ENCODE data around the gene FANCG. TPM values are rescaled to one million over a fixed set of nuclear protein-coding genes. Genes with fewer than 3 reads are reported as not detected.

FANCG gene
- total and polyA plus RNA-seq, 4 donors, result 7.2 to 20.6 (median 15.3) TPM

GRCh38 chr9:35102465-35102768 is 22.7 kb upstream of the FANCG start:
- Histone ChIP-seq H3K9ac (ENCODE audit: insufficient read depth in 1 of 2, low read length in 2 of 2) (peak overlapping the region; percentile 93), H3K4me3 (peak overlapping the region; percentile 81), H3K36me3 (ENCODE audit: control insufficient read depth in 4 of 4, insufficient read depth in 4 of 4, low read length in 4 of 4) (peaks cover 15 to 36% (median 29%) of the 10 kb centered on the region in 4 donors), H3K4me1 (ENCODE audit: control insufficient read depth in 5 of 5, insufficient read depth in 5 of 5, low read length in 5 of 5) (peaks cover 4 to 17% (median 13%) of the 10 kb centered on the region in 5 donors), H3K9me3 (ENCODE audit: control insufficient read depth in 4 of 4, insufficient read depth in 3 of 4, low read length in 3 of 4) (no peaks in the 10 kb centered on the region), H3K27me3 (ENCODE audit: control insufficient read depth in 3 of 3, insufficient read depth in 3 of 3, low read length in 2 of 3) (no peaks in the 10 kb centered on the region), H3K27ac (ENCODE audit: low read depth in 1 of 2, low read length in 1 of 2) (peak overlapping the region; percentile 70 to 88)
- WGBS, 2 donors, result 4 to 5% methylated on average over 10 of the region's 10 CpGs
- DNase-seq, result no peak
- peak; percentile 8 for ATAC-seq (ENCODE audit: insufficient read depth, low FRiP score)
- no peak for TF ChIP-seq CTCF (IDR thresholded peaks at IDR 0.05; ENCODE audit: control extremely low read depth, extremely low read depth)

DNA sequence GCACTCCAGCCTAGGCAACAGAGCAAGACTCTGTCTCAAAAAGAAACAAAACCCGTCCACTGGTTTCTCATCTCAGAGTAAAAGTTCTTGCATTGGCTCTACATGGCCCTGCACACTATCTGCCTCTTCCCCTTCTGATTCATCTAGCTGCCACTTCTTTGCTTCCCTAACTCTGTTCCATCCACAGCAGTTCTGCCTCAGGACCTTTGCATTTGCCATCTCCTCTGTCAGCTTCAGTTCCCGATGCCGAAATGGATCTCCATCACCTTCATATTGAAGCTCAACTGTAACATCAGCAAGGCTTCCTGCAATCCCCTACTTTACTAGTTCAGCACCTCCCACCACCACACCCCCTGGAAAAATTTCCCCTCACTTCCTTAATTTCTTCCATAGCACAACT is 17.8 kb upstream of the FANCG start:
- Histone ChIP-seq H3K9me3 (ENCODE audit: control insufficient read depth in 4 of 4, insufficient read depth in 3 of 4, low read length in 3 of 4) (no peaks in the 10 kb centered on the region), H3K9ac (ENCODE audit: insufficient read depth in 1 of 2, low read length in 2 of 2) (no peak overlapping the region), H3K4me1 (ENCODE audit: control insufficient read depth in 5 of 5, insufficient read depth in 5 of 5, low read length in 5 of 5) (peaks cover 4 to 15% (median 8%) of the 10 kb centered on the region in 5 donors), H3K4me3 (no peak overlapping the region), H3K27me3 (ENCODE audit: control insufficient read depth in 3 of 3, insufficient read depth in 3 of 3, low read length in 2 of 3) (no peaks in the 10 kb centered on the region), H3K27ac (ENCODE audit: low read depth in 1 of 2, low read length in 1 of 2) (no peak overlapping the region), H3K36me3 (ENCODE audit: control insufficient read depth in 4 of 4, insufficient read depth in 4 of 4, low read length in 4 of 4) (peaks cover 0 to 20% (median 18%) of the 10 kb centered on the region in 4 donors)
- 88 to 95% methylated on average over 3 of the region's 3 CpGs for WGBS, 2 donors
- no peak for TF ChIP-seq CTCF (IDR thresholded peaks at IDR 0.05; ENCODE audit: control extremely low read depth, extremely low read depth)
- DNase-seq (no peak), ATAC-seq (ENCODE audit: insufficient read depth, low FRiP score) (no peak)

GRCh38 chr9:35096035-35096849 is 16.5 kb upstream of the FANCG start, which contains the start of gene PIGO:
Gene PIGO (minus strand): TSS chr9:35096591. CDS start chr9:35095565, 1,026 bp downstream.
- DNase-seq, result peak; percentile 86 to 90 (median 89)
- TF ChIP-seq CTCF (IDR thresholded peaks at IDR 0.05; ENCODE audit: control extremely low read depth, extremely low read depth), result peak; percentile 77
- Histone ChIP-seq H3K4me1 (ENCODE audit: control insufficient read depth in 5 of 5, insufficient read depth in 5 of 5, low read length in 5 of 5) (peaks cover 0 to 6% (median 0%) of the 10 kb centered on the region in 5 donors), H3K9me3 (ENCODE audit: control insufficient read depth in 4 of 4, insufficient read depth in 3 of 4, low read length in 3 of 4) (no peaks in the 10 kb centered on the region), H3K4me3 (peak within 1 kb of the TSS; percentile 71), H3K9ac (ENCODE audit: insufficient read depth in 1 of 2, low read length in 2 of 2) (peak within 1 kb of the TSS; percentile 83 to 85), H3K36me3 (ENCODE audit: control insufficient read depth in 4 of 4, insufficient read depth in 4 of 4, low read length in 4 of 4) (peaks cover 2 to 32% (median 16%) of the 10 kb centered on the region in 4 donors), H3K27me3 (ENCODE audit: control insufficient read depth in 3 of 3, insufficient read depth in 3 of 3, low read length in 2 of 3) (no peaks in the 10 kb centered on the region), H3K27ac (ENCODE audit: low read depth in 1 of 2, low read length in 1 of 2) (peak within 1 kb of the TSS; percentile 94 to 97)
- peak; percentile 96 for ATAC-seq (ENCODE audit: insufficient read depth, low FRiP score)
- 0% methylated on average over 52 to 53 of the region's 53 CpGs for WGBS, 2 donors

Measured in lung (tissue), 12 donors.